ENCODE measurements around the gene KLK10.
"Not testable (repeated sequence)": the region's sequence is repeated elsewhere in the genome, so short reads cannot be mapped to it uniquely, and the experiment has no call there.

Gene KLK10

DNA sequence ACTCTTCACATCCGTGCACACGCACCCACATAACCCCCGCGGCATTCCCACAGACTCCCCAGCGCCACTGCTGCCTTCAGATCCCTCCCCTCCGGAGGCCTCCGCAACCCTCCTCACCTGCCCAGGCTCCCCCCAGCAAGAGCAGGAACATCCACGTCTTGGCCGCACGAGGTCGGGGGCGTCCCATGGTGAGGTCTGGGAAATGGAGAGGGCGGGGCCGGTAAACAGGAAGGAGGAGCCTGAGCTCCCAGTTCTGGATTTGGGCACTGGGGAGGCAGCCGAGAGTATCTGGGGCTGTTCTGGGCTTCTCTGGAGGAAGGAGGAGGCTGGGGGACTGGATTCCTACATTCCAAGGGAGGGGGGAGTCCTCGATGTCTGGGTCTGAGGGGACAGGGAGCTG lies 18.5 kb downstream of the KLK10 start:
- no peak for DNase-seq

DNA sequence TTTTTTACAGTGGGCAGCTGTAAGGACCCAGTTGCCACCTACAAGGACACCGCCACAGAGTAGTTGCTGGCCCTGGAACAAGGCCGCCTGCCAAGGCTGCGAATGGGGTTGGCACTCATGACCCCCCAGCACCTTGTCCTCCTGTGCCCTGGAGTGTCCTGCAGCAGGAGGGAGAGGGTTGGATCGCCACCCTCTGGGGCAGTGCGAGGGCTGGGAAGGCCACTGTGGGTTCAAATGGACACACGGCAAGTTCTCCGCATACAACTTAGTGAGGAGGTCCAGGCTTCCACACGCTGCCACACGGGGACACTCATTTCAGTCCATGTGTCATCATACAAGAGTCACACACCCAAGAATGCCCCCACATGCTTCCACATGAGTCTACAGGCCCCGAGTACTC lies 19.1 kb downstream of the KLK10 start:
- DNase-seq = no peak

DNA sequence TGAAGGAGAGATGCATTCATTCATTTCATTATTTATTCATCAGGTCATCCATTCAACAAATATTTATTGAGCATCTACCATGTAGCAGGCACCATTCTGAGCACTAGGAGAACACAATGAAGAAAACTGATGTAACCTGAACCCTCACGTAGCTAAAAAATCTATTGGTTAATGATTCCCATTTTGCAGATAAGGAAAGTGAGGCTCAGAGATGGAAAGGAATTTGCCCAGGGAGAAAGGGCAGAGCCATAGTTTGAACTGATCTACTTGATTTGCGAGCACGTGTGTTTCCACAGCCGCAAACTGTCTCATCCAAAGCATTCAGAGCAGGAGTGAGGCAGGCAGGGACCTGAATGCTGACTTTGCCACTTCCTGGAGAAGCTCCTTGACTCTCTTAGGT lies 20.8 kb downstream of the KLK10 start:
- no peak for DNase-seq

DNA sequence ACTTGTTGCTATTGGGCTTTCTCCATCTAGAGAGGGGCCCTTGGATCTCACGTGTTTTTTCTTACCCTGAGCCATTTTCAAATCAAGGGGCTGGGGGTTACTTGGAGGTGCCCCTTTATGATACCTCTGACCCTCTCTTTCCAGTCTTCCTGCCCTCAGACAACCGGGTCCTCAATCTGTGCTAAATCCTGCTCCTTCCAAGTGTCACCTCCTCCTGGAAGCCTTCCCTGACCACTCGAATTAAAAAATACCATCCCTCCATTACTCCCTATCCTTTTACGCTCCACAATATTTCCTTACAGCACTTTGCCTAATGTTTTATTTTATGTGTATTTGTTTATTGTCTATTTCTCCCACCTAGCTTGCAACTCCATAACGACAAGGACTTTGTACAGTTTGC lies 21.4 kb downstream of the KLK10 start:
- DNase-seq = no peak

DNA sequence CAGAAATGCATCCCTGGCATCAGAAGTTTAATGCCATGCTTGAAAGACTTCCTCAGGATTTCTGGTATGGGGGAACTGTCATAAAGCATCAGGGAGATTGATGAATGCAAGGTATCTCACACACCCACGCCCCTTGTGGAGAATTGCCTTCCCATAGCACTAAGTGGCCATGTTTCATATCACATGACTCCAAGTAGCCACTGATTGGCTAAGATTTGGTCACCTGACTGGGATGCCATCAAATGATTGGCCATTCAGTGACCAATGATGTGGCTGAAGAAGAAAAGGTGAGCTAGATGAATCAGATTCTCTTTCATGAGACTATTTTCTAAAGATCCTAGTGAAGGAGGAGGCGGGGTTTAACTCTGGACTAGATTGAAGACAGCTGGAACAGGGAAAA lies 25.4 kb downstream of the KLK10 start:
- DNase-seq = no peak

DNA sequence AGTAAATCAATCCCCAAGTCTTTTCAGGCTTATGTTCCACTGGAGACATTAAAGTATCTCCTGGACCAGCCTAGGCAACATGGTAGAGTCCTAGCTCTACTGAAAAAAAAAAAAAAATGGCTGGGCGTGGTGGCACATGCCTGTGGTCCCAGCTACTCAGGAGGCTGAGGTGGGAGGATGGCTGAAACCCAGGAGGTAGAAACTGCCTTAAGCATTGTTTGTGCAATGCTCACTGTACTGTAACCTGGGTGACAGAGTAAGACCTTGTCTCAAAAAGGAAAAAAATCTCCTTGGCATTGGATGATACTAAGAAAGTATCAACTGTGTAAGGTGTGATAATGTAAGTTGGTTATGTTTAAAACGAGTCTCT lies 26.9 kb downstream of the KLK10 start:
- no peak for DNase-seq

DNA sequence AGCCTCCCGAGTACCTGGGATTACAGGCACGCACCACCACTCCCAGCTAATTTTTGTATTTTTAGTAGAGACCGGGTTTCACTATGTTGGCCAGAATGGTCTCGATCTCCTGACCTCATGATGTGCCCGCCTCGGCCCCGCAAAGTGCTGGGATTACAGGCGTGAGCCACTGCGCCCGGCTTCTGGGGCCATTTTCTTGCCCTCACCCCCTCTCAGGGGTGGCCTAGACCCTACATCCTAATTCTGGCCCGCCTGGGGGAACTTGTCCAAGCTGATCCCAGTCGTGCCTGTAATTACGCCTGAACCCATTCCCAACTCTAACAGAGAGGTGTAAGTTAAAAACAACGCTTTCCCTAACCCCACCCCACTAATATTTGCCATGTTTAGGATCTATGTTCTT lies 35.1 kb downstream of the KLK10 start:
- not testable (repeated sequence) for DNase-seq

DNA sequence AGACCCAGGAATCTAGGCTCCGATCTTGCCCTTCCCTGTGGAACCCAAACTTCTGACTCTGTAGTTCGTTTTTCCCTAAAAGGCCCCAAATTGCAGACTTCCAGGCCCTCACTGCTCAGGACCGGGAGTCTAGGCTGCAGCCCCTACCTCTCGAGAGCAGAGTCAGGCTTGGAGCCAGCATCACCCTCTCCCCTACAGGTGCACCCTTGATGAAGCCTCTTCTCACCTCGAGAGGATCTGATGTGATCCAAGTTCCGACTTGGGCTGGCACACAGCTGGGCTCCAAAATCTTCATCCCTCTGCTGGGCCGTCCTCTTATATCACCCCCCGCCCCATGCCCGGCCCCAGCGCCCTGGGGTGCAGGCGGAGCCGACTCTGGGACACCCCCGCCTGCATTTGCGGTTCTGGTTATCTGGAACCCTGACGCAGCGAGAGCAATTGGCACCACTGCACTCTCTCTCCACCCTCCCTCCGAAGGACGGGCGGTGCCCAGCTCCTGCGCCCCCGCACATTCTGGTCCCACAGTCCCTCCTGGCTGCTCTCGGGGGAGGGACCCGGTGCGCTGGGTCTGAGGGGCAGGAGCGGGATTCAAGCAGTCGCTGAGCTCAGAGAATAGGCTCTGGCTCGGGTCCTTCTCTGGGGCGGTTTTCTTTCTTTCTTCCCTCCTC lies 35.8 kb downstream of the KLK10 start, which contains the start of gene KLK7:
TSS of gene KLK7 (minus strand) at position 293 of the 668 bp plus-strand sequence. CDS start 1,518 bp downstream, outside the sequence.
- no peak for DNase-seq

DNA sequence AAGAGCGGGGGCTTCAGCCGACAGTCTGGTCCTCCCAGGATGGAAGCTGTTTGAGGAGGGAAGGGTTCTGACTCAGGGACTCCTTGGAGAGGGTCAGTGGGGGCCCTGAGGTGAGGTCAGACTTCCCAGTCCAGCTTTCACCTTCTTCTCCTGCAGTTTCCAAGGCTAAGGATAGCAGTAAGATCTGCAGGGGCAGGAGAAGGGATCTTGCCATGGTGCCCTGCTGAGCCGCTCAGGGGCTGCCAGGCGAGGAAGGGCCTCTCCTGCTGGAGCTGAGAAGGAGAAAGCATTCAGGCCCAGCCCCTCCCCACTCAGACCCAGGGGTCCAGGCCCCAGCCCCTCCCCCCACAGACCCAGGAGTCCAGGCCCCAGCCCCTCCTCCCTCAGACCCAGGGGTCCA lies 37.3 kb downstream of the KLK10 start:
- no peak for DNase-seq

DNA sequence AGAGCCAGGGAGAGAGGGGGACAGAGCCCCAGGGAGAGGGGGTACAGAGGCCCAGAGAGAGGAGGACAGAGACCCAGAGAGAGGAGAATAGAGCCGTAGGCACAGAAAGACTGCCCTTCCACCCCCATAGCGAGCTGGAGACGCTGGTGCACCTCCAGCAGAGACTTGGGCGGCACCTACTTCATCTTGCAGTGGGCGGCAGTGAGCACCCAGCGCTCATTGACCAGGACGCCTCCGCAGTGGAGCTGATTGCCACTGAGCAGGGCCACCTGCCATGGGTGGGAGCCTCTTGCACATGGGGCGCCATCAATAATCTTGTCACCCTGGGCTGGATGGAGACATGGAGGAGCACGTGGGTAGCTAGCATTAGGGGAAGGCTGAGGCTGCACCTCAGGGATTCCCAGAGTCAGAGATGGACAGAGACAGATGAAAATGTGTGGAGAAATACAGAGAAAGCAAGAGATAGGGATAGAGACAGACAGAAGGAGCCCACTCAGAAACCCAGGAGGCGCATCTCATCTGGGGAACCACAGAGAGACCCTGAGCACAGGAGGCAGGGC lies 37.8 kb downstream of the KLK10 start:
- no peak for DNase-seq

DNA sequence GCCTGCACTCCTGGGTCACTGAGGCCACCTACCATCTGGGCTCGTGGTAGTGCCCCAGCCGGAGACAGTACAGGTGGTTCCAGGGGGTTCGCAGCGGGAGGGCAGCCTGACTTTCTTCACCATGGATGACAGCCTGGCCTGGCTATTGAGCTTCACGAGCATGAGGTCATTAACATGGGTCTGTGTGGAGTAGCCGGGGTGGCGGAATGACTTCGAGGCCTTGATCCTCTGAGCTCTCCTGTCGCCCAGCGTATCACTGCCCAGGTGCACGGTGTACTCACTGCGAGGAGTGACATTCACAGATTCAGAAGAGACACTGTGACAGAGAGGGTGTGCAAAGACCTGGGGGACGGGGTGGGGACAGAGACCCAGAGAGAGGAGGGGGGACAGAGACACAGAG lies 39.3 kb downstream of the KLK10 start:
- no peak for DNase-seq

DNA sequence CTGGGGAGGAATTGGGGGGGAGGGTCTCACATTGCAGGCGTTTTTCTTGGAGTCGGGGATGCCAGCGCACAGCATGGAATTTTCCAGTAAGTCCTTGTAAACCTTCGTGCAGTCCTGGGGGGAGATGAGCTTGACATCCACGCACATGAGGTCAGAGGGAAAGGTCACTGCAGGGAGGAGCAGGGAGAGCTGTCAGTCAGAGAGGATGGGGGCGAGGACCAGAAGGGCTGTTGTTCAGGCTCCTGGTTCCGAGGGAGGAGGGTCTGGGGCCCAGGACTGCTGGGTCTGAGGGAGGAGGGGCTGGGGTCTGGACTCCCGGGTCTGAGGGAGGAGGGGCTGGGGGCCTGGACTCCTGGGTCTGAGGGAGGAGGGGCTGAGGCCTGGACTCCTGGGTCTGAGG lies 39.8 kb downstream of the KLK10 start:
- no peak for DNase-seq

DNA sequence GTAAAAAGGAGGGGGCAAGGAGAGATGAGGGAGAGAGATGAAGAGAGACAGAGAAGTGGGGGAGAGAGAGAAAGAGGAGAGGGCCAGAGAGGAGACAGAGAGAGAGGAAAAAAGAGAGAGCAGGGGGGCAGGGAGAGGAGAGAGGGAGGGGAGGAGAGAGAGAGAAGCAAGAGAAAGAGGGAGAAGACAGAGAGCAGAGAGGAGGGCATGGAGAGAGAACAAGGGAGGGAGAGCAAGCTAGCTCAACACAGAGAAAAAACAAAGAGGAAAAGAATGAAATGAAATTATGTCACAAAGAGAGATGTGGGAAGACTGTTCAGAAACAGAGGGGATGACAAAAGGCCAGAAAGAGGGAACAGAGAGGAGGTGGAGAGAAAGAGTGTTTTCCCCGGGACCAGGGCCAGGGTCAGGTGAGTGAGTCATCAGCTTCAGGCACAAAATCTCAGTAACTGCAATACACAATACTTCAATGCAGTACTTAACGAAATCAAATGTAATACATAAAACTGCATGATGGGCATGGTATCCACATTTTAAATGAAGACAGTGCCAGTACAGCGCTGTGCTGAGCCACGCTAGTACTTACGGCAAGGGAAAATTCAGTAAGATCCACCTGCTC lies 40.6 kb downstream of the KLK10 start:
- DNase-seq = no peak

DNA sequence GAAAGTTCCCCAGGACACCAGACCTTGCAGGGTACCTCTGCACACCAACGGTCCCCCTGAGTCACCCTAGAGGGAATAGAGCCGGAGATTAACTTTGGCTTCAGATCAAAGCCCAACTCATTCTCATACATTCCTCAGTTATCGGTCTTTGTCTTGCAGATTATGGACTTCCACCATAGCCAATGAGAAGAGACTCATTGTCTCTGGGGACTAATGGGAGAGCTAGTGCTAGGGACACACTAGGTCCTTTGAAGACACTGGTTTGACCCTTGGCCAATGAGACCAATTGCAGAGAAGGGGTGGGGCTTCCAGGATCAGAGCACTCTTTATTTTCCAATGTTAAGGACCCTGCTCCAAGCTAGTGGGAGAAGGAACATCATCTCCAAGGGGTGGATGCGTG lies 41.9 kb downstream of the KLK10 start:
- DNase-seq = no peak

DNA sequence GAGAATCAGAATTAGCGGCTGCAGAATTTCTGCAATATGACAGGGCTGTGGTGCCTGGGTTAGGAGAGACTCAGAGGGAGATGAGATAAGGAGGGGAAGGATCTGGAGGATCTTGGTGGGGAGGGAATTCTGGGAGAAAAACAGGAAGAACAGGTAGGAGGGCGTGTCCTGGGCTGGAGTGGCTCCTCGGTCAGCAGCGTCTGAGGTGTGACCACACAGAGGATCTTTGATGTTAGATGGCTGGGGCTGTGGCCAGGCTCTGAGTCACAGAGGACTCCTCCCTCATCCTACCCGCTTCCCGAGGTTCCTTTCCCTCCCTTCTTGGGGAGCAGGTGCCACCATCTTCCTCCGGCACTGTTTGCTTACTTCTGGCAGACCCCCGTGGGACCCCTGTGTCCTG lies 43.7 kb downstream of the KLK10 start:
- DNase-seq = no peak

DNA sequence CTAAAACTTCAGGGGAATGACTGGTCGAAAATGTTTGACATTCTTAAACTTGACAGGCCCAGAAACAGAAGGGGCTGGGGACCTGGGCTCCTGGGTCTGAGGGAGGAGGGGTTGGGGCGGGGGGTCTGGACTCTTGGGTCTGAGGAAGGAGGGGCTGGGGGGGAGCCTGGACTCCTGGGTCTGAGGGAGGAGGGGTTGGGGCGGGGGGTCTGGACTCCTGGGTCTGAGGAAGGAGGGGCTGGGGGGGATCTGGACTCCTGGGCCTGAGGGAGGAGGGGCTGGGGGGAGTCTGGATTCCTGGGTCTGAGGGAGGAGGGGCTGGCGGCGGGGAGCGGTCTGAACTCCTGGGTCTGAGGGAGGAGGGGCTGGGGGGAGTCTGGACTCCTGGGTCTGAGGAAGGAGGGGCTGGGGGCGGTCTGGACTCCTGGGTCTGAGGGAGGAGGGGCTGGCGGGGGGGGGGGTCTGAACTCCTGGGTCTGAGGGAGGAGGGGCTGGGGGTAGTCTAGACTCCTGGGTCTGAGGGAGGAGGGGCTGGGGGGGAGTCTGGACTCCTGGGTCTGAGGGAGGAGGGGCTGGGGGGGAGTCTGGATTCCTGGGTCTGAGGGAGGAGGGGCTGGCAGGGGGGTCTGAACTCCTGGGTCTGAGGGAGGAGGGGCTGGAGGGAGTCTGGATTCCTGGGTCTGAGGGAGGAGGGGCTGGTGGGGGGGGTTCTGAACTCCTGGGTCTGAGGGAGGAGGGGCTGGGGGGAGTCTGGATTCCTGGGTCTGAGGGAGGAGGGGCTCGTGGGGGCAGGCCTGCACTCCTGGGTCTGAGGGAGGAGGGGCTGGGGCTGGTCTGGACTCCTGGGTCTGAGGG lies 44.6 kb downstream of the KLK10 start:
- DNase-seq = no peak

DNA sequence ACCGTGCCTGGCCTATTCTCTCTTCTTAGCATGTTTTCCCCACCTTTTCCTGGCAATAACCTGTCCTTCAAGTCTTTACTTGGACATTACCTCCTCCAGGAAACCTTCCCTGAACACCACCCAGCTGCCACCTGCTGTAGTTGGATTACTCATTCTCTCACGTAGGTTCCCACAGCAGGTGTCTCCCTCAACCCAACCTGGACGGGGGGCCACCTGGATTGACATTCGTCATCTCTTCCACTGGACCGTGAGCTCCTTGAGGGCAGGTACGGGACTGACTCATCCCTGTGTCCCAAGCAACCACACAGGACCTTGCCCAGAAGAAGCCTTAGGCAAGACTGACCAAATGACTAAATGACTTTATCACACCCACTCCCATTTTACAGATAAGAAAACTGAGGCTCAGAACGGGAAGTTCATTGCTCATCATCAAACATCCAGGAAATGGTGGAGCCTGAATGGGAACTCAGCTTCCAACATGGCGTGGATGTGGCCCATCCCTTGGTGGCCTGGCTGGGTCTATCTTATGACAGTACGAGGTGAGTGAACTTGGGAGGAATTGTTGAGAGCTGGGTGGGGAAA lies 46.6 kb downstream of the KLK10 start:
- DNase-seq = no peak

DNA sequence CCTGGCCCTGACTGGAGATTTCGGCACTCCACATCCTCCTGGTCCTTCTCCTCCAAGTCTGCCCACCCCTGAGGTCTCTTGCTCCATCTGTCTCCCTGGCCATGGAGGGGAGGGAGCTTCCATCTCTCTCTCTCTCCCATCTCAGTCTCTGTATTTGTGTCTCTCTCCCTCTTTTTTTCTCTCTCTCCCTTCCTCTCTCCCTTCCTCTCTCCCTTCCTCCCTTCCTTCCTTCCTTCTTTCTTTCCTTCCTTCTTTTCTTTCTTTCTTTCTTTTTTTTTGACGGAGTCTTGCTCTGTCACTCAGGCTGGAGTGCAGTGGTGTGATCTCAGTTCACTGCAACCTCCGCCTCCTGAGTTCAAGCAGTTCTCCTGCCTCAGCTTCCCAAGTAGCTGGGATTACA lies 49.7 kb downstream of the KLK10 start:
- DNase-seq = not testable (repeated sequence)

DNA sequence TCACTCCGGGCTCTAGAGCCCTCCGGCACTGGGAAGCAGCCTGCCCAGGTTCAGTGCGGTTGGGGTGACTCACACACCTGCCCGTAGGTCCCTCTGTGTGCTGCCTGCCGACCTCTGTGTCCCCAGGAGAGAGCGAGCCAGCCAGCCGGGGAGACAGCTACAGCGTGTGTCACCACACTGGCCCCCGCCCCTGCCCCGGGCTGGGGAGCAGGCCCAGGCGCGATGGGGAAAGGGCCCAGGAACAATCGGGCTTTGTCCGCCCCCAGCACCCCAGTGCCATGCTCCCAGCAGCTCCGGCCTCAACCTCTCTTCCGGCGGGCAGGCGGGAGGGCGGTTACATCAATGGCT lies 50.1 kb downstream of the KLK10 start, which contains the start of gene KLK6:
TSS of gene KLK6 (minus strand) at position 179 of the 348 bp plus-strand sequence. CDS start 1,487 bp downstream, outside the sequence.
- DNase-seq = no peak

DNA sequence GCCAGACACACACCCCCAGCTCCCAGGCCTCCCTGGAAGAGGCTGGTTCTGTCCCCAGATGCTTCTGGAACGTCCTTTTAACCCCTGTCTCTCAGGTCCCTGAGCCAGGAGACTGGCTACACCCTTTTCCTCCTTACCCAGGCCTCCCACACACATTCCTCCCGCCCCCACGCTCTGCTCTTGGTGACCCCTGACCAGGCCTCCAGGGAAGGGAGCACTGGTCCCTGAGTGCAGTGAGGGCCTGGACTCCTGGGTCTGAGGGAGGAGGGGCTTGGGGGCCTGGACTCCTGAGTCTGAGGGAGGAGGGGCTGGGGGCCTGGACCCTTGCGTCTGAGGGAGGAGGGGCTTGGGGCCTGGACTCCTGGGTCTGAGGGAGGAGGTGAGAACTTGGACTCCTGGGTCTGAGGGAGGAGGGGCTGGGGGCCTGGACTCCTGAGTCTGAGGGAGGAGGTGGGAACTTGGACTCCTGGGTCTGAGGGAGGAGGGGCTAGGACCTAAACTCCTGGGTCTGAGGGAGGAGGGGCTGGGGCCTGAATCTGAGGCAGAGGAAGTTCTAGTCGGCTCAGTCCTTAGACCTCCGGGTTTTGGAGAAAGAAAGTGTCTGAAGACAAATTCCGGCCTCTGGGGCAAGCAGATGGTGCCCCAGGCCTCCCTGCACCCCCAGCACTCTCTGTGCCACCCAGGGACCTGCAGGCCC lies 50.6 kb downstream of the KLK10 start:
- no peak for DNase-seq

DNA sequence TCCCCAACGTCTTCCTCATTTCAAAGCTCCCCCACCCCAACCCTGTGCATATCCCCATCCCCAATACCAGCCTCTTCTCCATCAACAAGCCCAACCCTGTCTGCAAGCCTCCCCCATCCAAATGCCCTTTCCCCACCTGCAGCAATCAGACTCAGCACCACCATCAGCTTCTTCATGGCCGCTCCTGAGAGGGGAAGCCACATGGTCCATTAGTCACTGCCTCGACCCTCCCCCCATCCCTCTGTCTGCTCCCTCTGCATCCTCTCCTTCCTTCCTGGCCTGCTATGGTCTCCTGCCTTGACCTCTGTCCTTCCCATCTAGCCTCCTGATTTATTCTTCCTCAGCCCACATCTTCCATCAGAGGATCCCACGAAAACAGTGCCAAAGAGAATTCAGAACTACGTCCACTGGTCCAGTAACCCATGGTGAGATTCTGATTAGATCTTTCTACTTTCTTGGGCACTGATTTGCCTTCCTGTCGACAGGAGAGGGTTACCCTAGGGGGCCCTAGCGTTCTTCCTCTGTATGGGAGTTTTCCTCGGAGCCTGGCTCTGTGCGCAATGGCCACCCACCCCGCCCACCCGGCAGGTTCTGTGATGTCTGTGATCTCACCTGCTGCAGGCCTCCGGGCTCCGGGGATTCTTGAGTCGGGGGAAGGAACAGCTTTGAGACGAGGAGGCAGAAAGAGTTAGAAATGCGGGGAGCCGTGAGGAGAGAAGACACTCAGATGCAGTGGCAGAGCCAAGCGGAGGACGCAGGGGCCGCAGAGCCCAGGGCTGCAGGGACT lies 51.4 kb downstream of the KLK10 start:
- no peak for DNase-seq

DNA sequence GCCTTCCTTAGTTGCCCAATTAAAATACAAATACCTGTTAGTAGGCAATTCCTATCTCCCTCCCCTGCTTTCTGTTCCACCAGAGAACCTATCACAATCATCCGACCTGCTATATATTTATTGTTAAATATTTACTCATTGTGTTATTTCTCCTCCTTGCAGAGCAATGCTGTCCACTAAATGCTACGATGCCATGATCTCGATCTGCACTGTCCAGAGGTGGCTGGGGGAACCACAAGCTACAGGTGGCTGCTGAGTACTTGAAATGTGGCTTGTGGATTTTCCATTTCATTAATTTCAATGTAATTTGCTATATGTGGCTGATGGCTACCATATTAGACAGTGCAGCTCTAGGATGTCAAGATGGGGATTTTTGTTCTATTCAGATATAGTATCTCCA lies 55.2 kb downstream of the KLK10 start:
- no peak for DNase-seq

All from DMS79 (cell line).